ENCODE results near the gene LRRC49. TPM values are rescaled to one million over a fixed set of nuclear protein-coding genes. Genes with fewer than 3 reads are reported as not detected.

Gene LRRC49
- total RNA-seq, result 8.4 and 10.0 TPM in 2 replicates

GRCh38 chr15:70892002-70892911, at the start of gene LRRC49, which contains the start of gene THAP10:
TSS of gene LRRC49 (plus strand) at chr15:70892826. CDS start at chr15:70892895, 69 bp downstream.
TSS of gene THAP10 (minus strand) at chr15:70892433. CDS start at chr15:70892272, 161 bp downstream.

GRCh38 chr15:70853973-70854665, 38.5 kb upstream of the LRRC49 start, which contains the start of gene LARP6:
TSS of gene LARP6 (minus strand) at chr15:70854157. CDS start at chr15:70854088, 69 bp downstream.

Other genes starting within 250 kb of the LRRC49 start
- 133 and 144 TPM in 2 replicates for gene UACA, start 129.3 kb upstream of the LRRC49 start, total RNA-seq
- gene LARP6, start 38.7 kb upstream of the LRRC49 start, total RNA-seq, result 14.4 and 16.9 TPM in 2 replicates
- gene THAP10, start 393 bp upstream of the LRRC49 start, total RNA-seq, result 1.9 and 3.8 TPM in 2 replicates
- 22.6 and 23.1 TPM in 2 replicates for gene THSD4, start 222.6 kb downstream of the LRRC49 start, total RNA-seq